ENCODE measurements around the gene ICAM1.

- TF ChIP-seq CTCF (conservative IDR thresholded peaks at IDR 0.05 in 1 of 2, IDR thresholded peaks at IDR 0.05 in 1 of 2; ENCODE audit: low read depth in 1 of 2, low read length in 2 of 2) (no peak), EZH2 (IDR thresholded peaks at IDR 0.05; ENCODE audit: low read length, missing control alignments) (no peak)
Measured at GRCh38 chr19:10334588-10335351, 63.9 kb downstream of the ICAM1 start.

Data from fibroblast of lung (primary cell).